Hepatic stellate cell (primary cell): ENCODE data around the gene PLXDC2.

Experiments used
- DNase-seq: peaks from one replicate; pipeline ENCODE4 v3.0.0; 2011; ENCODE audit warnings: low spot score

PLXDC2 gene

DNA sequence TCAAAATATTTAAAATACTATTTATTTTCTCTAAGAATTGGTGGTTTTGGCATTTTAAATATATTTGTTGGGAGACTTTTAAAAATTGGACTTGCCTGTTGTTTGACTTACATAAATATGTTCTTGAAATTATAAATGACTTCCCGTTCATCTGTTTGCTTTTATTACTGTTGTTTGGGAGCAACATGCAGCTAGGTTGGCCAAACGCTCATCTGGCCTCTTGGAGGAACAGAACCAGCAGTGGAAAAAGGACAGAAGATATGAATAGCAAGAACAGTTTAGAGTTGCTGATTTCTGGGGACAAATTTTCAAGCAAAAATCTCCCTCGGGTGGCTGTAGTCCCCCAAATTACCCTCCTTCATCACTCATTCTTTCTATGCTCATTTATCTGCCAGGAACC is 41.6 kb downstream of the PLXDC2 start:
- no peak for DNase-seq

GRCh38 chr10:19860107-19860506 is 43.9 kb downstream of the PLXDC2 start:
- DNase-seq = no peak

GRCh38 chr10:19862811-19863515 is 46.7 kb downstream of the PLXDC2 start:
- DNase-seq = no peak

GRCh38 chr10:19865676-19866075 is 49.4 kb downstream of the PLXDC2 start:
- DNase-seq = no peak

DNA sequence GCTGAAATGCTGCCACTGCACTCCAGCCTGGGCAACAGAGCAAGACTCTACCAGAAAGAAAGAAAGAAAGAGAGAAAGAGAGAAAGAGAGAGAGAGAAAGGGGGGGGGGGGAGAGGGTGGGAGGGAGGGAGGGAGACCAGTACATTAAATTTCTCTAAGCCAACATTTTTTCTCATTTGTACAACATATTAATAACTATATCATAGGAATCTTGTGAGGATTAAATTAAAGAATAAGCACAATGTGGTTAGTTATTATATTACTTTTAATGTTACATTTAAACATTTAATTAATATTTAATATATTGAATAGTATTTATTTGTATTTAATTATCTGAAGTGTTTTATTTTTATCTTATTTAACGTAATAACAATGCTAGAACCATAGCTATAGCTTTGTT is 53.1 kb downstream of the PLXDC2 start:
- no peak for DNase-seq

DNA sequence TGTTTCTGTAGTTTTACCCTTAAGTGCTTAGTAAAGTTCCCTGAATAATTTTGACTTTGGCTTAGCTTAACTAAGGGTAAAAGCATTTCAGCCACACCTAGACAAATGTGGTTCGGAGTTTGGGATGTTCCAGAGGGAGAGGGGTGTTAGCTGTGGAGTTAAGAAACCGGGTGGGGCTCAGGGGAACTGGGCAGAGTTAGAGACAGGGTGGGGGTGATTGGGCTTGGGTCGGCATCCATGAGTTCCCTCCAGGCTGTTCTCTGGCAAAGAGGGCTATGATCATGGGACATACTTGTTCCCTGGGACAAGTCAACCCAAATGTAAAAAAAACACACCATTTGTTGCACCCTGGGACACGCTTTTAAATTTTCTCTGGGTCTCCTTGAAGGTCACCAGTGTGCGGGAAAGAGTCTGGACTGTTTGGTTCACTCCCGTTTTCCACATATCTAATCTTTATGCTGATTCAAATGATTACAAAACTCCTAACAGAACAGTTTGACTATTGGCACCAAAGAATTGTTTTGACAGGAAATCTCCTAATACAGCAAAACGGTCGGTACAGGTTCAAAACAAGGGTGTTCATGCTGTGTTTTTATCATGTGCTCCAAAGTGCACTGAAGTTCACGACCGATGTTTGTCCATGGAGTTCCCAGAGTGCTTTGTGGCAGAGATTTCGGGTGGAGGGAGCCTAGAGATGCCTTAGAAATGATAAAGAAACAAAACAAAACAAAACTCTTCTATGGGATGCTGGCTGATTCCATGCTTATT is 56.5 kb downstream of the PLXDC2 start:
- no peak for DNase-seq

- DNase-seq = no peak
Observed at GRCh38 chr10:19874190-19874589, 58.0 kb downstream of the PLXDC2 start.

DNA sequence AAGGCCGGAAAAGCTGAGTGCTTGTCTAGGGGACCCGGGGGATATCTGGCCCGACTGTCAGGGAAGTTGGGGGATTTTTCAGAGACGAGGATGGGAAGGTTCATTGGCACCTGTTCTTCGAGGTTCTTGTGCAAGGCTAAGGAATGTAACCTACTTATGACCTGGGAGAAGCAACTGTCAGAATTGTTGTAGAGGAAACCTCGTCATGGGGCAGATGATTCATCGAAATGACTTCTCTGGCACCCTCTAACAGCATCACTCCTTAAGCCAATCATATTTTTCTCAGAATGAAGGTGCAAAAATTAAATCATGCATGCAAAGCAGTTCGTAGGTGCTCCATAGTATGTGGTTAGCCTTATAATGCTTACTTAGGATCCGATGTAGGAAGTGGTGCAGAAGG is 58.6 kb downstream of the PLXDC2 start:
- no peak for DNase-seq

- no peak for DNase-seq
Observed at GRCh38 chr10:19876570-19876969, 60.3 kb downstream of the PLXDC2 start.

GRCh38 chr10:19877466-19878255 is 61.4 kb downstream of the PLXDC2 start:
- no peak for DNase-seq

DNA sequence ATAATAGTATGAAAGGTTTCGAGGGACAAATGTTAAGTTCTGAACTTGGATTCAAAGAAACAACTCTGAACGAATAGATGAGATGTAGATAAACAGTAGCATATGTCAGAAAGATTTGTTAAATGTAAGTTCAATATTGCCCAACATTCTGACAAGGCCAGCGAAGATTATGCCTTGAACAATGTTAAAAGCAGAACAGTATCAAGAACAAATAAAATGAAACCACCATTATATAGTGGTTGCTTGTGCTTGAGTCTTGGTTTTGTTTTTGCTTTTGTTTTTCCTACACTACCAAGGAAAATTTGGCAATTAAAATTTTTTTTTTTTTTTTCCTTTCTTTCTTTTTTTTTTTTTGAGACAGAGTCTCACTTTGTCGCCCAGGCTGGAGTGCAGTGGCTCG is 66.4 kb downstream of the PLXDC2 start:
- DNase-seq = no peak

GRCh38 chr10:19888061-19888660 is 71.9 kb downstream of the PLXDC2 start:
- no peak for DNase-seq

DNA sequence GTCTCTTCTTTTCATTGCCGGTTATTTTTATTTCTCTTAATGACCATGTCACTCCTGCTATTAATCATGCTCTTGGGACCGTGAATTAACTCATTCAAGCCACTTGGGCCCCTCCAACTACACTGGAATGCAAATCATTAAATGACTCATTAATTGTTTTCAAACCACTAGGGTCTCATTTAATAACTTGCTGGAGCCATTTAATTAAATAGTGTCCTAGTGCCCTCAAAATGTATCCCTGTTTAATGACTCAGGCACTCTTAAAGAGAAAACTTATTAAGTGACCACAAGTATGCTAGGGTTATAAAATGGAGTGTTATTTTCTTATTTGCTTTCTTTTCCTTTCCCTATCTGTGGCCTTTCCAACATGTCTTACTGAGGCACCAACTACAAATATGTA is 73.0 kb downstream of the PLXDC2 start:
- no peak for DNase-seq

GRCh38 chr10:19891429-19891828 is 75.2 kb downstream of the PLXDC2 start:
- DNase-seq = no peak

DNA sequence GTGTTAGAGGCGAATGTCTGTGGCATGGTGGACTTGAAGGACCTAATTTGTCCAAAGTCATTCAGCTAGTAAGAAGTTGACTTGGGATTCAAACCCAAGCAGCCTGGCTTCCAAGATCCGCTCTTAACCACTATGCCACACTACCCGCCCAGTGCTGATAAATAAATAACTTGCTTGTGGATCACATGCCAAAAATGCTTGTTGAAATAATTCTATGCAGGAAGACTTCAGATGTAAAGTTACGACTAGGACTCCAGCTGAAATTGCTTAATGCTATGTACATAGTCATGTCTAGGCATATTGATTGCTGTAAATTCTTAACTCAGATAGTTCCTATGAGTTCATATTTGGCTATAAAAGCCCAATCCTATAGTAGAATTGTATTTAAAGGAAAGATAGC is 76.0 kb downstream of the PLXDC2 start:
- no peak for DNase-seq

DNA sequence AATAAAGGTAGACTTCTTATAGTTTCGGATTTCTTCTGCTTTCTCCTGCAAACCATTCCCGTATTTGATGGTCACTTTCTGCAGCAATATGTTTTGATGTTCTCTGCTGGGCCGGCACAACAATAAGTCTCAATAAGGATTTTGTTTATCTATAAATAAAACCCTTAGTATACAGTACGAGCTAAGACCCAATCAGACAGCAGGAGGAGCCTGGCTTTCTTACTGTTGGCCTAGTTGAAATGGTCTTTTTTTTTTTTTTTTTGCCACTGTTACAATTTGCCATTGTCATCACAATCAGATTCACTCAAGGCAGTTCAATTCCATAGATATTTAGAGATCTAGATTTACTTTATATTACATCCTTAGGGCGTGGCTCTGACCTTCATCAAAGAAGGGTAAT is 76.4 kb downstream of the PLXDC2 start:
- no peak for DNase-seq

DNA sequence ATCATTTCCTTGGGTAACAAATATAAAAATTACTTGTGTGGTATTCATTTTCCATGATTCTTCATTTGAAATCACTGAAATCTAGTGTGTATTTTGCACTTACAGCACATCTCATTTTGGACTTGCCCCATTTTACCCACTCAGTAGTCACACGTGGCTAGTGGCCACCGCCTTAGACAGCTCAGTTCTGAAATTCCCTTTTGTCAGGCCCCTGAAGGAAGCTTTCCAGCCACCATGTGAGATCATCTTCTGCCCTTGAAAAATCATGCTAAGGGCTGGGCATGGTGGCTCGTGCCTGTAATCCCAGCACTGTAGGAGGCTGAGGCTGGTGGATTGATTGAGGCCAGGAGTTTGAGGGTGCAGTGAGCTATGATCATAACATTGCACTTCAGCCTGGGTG is 79.3 kb downstream of the PLXDC2 start:
- no peak for DNase-seq

DNA sequence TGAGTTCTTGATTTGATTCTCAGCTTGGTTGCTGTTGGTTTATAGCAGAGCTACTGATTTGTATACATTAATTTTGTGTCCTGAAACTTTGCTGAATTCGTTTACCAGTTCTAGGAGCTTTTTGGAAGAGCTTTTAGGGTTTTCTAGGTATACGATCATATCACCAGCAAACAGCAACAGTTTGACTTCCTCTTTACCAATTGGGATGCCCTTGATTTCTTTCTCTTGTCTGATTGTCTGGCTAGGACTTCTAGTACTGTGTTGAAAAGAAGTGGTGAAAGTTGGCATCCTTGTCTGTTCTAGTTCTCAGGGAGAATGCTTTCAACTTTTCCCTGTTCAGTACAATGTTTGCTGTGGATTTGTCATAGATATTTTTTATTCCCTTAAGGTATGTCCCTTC is 86.2 kb downstream of the PLXDC2 start:
- DNase-seq = no peak

GRCh38 chr10:19904202-19904661 is 88.0 kb downstream of the PLXDC2 start:
- no peak for DNase-seq

GRCh38 chr10:19906108-19906791 is 90.0 kb downstream of the PLXDC2 start:
- DNase-seq = no peak

- DNase-seq = no peak
Observed at GRCh38 chr10:19908991-19909696, 92.9 kb downstream of the PLXDC2 start.
